ENCODE results near the gene SOHLH2. TPM values are rescaled to one million over a fixed set of nuclear protein-coding genes. Genes with fewer than 3 reads are reported as not detected.

Gene SOHLH2
- total RNA-seq, 4 donors from 2014 or later = not detected

DNA sequence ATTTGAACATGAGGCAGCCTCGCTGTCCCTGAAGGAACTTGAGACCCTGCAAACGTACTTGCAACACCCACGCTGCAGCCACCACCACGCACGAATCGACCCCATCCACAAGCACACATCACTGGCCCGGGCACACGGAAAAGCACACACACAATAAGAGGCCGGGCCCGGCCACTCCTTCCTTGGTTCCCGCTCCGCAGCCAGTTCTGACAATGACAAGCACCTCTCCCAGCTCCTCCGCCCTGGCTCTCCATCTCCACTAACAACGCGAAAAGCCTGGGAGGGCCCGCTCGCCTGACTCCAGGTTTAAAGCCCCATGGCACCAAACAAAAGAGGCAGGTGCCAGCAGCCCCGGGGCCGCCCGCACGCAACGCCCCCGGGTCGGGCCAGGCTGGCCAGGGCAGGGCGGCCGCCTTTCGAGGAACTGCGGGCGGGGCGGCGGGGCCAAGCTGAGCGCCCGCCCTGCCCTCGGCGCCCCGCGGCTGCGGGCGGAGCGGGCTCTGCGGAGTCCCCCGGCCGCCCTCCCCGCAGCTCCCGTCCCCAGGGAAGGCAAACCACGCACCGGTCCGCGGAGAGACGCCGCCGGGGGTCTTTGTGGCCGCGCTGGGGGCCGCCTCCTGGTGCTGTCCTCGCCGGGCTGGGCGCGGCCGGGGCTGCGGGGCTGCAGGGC lies 83.7 kb downstream of the SOHLH2 start:
- peak; percentile 63 for ATAC-seq (ENCODE audit: low FRiP score)
- TF ChIP-seq CTCF (IDR thresholded peaks at IDR 0.05) = no peak
- no peak for DNase-seq (ENCODE audit: low spot score)

GRCh38 chr13:36130193-36130551 lies 84.2 kb downstream of the SOHLH2 start:
- DNase-seq (ENCODE audit: low spot score) = no peak
- ATAC-seq (ENCODE audit: low FRiP score) = no peak
- TF ChIP-seq CTCF (IDR thresholded peaks at IDR 0.05) = no peak

- no peak for ATAC-seq (ENCODE audit: low FRiP score)
- TF ChIP-seq CTCF (IDR thresholded peaks at IDR 0.05) = no peak
- DNase-seq (ENCODE audit: low spot score) = no peak
These were observed 84.8 kb downstream of the SOHLH2 start for GRCh38 chr13:36129539-36129938.

DNA sequence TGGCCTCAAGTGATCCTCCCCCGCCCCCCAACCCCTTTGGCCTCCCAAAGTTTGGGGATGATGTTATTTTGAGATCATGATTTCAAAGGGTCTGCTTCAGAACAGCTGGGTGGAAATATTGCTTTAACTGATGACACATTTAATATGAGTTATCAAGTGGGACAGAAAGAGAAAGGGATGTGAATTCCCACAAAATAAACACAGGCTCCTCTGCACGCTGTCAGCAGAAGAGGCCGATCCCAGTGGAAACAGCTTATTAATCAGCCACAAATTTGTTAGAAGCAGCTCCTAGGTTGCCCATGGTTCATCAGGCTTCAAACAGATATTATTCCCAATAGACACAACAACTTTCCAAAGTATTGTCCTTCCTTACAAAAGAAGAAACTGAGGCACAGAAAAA lies 87.9 kb downstream of the SOHLH2 start:
- no peak for ATAC-seq (ENCODE audit: low FRiP score)
- DNase-seq (ENCODE audit: low spot score) = no peak
- TF ChIP-seq CTCF (IDR thresholded peaks at IDR 0.05) = no peak

DNA sequence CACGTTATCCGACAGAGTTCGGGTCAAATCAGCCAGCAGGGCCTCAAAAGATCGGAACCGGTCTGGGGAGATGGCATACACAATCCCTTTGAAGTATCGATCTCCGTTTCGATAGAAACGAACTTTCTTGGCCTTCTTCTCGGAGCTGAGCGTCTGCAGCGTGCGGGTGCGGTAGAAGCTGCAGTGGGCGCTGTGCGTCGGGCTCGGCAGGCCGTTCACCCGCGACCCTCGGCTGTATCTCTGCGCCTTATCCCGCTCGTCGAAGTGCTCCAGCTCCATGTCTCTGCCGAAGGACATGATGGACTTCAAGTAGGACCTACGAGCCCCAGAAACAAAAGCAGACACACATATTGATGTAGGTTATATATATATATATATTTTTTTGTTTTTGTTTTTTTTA lies 88.5 kb downstream of the SOHLH2 start:
- no peak for TF ChIP-seq CTCF (IDR thresholded peaks at IDR 0.05)
- DNase-seq (ENCODE audit: low spot score) (no peak), ATAC-seq (ENCODE audit: low FRiP score) (no peak)

GRCh38 chr13:36124236-36124822 lies 90.0 kb downstream of the SOHLH2 start:
- DNase-seq (ENCODE audit: low spot score) (no peak), ATAC-seq (ENCODE audit: low FRiP score) (no peak)
- no peak for TF ChIP-seq CTCF (IDR thresholded peaks at IDR 0.05)

Other genes starting within 250 kb of the SOHLH2 start
- gene DCLK1, start 83.2 kb downstream of the SOHLH2 start, total RNA-seq = 100 to 1,000 TPM in 1 of 4 donors, 10 to 100 TPM in 3; 13.9 to 206 (median 30.5) TPM
- gene CCDC169, start 83.3 kb upstream of the SOHLH2 start, total RNA-seq = under 1 TPM in 3 of 4 donors, not detected in 1; 0.13 to 0.56 (median 0.36) TPM
- gene SPART, start 131.8 kb upstream of the SOHLH2 start, total RNA-seq = 10 to 100 TPM; 70.7 to 98.0 (median 73.6) TPM
- gene CCNA1, start 217.9 kb upstream of the SOHLH2 start, total RNA-seq = 1 to 10 TPM in 2 of 4 donors, under 1 TPM in 1, not detected in 1; 0.38 to 2.0 (median 1.5) TPM

Measured in omental fat pad (tissue), 4 donors.